HT1080 (cell line): ENCODE results near the gene GPR171. TPM values are rescaled to one million over a fixed set of nuclear protein-coding genes. Genes with fewer than 3 reads are reported as not detected.

ENCODE experiments used
- DNase-seq: peaks from one replicate; pipeline ENCODE4 v3.0.0-alpha.2; 2015; ENCODE audit warnings: low read depth
- total RNA-seq: library from RNA; depleted of rRNA; stranded (reverse); fragments of >200 nt; shearing (Covaris generic); gene quantifications from 2 replicates; pipeline ENCODE4 v1.2.3, GENCODE V29; 2014

Gene GPR171
- total RNA-seq, 1 experiment from 2014 or later = not detected

DNA sequence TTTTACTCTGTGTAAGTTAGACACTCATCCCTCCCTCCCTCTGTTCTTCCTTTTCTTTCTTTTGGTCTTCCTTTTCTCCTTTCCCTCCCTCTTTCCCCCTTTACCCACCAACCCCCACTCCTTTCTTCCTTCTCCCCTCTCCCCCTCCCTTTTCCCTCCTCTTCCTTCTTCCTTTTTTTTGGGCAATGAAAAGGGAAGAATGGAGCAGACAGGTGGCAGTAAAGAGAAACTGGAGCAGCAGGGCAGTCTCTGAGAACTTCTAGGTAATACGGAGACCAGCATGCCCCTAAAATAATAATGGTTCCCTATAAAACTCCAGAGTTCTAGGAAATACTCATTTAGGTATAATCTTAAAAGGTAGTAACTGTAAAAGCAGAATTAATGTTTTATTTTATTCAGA is 11.4 kb upstream of the GPR171 start:
- no peak for DNase-seq

DNA sequence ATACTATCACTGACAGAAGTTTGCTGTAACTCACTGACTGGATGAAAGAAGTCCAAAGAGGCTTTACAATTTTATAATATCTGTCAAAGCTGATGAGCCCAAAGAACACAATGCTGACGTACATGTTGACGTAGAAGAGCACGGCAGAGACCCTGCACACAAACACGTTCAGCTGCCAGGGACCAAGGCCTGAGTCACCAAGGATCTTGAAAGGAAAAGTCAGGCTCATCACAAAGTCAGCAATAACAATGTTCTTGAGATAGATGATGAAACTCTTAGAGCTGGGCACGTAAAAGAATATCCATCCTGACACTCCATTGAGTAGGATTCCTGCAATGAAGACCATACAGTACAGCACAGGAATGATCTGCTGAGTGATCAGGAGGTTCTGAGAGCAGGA is 10.9 kb upstream of the GPR171 start:
- DNase-seq = no peak

DNA sequence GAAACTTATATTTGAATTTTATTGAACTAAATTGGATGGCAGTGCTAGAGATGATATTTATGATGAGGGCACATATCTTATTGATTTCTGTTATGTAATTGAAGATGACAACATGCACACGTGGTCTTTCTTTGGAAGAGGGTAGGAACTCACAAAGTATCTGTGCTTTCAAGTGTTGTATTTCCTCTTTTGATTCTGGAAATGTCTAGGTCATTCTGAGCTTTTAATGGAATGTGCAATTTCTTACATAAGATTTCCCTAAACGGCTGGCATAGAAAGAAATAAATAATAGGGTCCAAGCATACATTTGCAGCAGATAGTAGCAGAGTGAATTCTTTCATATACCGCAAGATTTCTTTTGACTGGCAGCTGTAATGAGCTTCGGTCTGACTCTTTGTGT is 10.1 kb upstream of the GPR171 start:
- no peak for DNase-seq

DNA sequence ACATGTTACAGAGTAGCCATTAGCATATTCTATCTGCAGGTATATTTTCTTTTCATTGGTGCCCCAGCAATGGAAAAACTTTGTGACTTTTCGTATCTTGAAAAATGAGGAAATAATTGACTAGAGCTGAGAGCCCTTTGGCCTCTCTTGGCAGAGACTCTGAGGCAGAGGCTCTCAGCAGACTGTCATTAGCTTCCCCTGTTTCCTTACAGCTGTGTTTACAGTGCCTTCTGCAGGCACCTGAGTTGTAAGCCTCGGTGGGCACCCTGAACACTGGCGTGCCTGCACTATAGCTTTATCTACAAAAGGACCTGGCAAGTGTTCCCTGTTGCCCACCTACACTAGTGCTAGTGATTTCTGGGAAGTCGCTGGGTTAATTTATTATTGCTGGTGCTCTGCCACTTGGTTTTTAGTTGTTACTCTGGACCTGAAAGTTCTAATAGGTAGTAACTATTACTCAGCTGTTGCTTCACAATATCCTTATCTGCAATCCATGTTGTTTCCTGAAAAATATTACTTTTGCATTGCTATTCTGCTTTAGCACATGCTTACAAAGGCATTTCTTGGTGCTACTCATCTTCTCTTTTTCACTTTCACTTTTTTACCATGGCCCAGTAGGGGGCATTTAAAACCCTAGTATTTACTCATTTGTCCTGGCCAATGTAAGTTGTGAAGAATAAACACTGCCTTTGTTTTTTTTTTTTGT is 7.8 kb upstream of the GPR171 start:
- DNase-seq = no peak

DNA sequence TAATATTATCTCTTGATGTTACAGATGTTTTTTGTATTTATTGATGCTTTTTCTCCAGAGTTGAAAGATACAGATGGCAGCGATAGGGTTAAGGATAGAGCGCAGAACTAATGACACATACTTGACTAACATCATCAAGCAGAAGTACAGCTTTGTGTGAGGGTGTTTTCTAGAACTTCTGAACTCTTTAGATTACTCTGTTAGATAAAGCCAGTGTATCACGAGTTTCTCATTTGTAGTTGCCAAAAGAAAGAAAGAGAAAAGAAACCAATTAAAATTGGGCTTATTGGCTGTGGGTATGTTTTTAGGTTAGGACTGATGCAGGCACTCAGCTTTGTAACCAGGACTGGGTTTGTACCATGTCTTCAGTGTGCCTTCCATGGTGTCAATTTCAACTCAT is 6.6 kb upstream of the GPR171 start:
- DNase-seq = no peak

DNA sequence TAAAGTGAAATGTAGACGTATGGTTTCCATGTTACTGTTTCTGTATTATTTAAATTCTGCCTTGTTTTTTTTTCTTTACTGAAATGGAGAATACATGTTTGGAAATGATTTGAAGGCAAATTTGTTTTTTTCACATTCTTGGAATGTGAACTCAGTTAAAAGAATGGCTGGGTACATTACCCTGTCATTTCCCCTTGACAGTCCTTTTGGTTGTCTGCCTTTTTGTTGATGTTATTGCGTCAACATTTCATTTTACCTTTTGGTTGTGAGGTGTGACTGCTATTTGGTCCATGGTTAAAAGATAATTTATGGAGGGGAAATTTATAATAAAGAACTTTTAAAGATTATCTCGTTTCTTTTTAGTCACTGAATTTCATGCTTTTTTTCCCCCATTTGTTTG is 3.2 kb upstream of the GPR171 start:
- DNase-seq = no peak

DNA sequence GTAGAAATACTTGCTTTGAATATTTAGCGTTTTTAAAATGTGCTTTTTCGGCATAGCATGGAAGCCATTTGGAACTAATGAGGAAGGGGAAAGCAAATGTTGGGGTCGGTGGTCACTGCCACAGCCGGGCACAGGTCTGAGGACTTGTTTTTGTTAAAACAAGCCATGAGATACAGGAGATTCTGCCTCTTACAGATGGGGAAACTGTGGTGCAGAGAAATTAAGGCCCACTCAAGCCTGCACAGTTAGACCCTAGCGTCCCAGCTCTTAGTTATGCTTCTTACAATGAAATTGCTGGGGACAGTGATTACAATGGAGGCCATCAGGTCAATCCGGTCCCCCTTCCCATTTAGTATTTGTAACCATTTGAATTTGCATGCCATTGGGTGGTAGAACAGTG is 2.5 kb upstream of the GPR171 start:
- DNase-seq = no peak

DNA sequence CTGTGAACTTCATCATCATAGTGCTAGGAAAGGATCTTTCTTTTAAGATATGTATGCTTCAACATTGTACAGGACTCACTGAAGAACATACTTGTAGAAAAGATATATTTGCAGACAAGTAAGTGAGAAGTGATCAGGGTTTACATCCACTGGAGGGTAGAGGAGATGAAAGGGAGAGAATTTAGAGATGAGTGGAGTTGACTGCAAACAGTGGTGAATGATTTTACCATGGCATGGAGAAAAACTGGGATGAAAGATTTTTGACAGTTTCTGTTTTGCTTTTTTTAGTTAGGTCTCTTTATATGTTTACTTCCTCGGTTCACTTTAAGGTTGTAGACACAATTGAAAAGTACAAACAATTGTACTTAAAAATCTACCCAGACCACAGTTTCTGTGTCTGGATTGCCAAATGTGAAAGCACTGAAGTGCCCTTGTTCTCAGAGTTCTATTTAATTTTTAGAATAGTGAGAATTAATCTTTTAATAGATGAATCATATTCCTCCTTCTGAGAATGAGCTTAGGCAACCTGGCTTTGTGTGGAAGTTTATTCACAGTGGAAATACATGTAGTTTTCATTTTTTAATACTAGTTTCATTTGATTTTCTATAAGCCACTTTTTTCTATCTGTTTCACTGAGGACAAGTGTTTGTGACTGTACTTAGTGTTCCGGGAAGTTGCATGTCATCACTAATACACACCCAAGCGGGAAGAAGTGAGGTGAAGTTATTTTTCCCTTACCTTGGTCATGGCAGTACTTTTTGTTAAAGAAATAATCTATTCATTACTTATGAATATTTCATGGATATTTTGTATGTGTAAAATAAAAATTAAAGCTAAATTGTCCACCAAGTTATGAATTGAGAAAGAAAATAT is 1.8 kb upstream of the GPR171 start:
- DNase-seq = no peak

DNA sequence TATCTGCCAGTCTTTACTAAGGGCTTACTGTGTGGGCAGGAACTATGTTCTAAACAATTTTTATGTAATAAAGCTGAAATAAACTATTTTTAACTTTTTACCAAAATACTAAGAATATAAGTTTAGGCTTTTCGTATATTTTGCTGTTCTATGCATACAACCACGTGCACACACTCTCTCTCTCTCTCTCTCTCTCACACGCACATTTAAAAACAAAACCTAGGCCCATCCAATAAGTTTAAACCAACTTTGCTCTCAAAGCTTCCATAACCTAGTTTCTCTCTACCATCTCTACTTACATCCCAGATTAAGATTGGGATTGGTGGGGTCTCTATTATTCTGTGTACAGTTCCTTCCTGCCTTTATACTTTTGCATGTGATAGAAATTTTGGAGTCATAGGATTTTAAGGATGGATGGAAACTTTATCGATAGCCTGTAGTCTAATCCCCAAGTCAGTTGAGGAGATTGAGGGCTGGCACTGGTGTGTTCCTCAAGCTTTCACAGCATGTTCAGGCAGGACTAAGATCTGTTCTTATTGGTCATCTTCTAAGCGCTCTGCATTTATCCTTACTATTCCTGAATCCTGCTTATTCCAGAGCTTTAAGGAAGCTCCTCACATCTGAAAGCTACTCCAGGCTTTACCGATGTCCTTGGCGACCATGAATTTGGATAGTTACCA is 1.8 kb downstream of the GPR171 start:
- no peak for DNase-seq

DNA sequence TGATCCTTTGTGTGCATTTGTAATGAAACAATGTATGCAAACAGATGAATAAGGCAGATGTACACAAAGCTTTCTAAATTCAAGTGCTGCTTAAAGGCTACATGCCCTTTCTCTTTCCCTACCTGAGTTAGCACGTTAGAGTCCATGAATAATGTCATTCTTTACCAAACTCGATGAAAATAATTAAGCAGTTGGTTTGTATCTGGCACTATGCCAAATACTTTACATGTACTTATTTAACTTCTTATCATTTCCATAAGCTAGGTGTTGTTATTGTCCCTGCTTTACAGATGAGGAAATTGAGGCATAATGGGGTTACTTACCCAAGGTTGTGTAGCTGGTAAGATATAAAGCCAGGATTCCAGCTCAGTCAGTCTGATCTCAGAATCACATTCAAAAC is 2.4 kb downstream of the GPR171 start:
- DNase-seq = no peak

DNA sequence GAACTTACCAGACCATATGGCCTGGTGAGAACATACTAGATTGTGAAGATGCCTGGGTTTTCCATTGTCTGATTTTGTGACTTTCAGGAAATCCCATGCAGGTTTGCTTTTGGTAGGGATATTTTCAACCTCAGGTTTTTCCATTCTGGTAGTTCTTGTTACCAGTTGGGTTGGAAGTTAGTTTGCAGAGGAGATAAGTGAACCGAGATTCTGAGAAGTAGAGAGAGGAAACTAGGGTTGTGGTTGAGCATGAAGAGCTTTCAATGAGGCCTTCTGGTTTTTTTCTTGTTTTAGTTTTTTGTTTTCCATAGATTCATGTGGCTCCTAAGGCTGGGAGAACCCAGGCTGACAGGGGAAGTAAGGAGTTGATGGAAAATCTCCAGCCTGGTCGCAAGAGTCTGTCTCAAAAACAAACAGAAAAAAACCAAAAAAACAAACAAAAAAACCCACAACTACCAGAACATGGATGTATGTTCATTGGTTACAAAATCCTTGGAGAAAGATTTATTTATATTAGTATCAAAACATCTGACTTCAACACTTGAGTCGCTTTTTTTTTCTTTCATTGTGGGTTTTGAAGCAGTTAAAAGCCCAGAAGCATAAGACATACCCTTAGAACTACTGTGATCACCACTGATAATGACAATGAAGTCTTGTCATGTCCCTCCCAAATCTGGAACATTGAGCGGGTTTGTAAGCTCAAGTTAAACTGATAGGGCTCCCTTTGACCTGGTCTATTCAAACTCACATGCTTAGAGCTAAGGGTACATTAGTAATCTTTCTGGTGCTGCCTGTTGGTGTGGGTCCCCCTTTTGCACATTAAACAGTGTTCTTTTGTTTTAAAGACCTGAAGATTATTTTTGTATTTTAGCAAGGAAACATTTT is 3.2 kb downstream of the GPR171 start:
- no peak for DNase-seq

DNA sequence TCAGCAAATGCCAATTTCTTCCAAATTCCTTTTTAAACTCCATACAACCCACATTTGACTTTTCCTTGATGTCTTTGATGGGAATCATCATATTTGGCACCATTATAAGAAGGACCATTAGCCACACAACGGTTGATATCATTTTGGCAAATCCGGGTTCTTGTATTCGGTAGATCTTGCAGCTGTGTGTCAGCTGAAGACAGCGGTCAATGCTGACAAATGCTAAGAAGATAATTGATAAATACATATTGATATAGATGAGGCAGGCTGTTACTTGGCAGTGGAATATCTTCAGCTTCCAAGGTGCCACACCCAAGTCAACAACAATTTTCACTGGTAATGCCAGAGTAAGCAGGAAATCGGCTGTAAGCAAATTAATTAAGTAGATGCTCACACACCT is 4.2 kb downstream of the GPR171 start:
- DNase-seq = no peak

DNA sequence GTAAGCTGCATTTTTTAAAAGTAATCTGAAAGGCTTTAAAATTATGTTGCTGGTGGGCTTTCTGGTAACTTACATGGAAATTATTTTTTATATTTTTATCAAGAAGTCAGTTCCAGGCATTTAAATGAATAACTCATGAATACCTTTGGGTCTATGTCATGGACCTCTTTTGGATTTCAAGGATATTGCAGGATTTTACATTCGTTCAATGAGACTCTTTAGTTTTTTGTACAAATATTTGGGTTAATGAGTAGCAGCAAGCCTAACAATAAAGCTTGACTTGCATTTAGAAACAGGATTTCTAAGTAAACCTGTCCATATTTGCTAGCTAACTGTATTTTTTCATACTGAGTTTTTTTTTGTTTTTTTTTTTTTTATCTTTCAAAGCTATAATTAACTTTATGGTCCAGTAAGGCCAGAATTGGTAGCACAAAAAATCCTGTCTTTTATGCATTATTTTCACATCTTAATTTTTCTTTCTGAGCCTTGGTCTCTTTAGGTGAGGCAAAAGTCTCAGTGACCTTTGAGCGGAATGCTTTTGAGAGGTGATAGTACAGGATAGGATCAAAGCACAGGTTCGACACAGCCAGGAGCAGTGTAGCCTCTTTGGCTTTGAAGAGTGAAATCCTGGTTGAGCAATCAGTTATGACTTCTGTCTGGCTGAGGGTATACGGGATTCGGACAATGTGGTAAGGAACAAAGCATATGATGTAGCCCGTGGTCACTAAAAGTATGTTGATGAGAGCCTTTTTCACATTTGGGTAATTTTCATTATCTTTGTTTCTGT is 4.8 kb downstream of the GPR171 start:
- DNase-seq = no peak

DNA sequence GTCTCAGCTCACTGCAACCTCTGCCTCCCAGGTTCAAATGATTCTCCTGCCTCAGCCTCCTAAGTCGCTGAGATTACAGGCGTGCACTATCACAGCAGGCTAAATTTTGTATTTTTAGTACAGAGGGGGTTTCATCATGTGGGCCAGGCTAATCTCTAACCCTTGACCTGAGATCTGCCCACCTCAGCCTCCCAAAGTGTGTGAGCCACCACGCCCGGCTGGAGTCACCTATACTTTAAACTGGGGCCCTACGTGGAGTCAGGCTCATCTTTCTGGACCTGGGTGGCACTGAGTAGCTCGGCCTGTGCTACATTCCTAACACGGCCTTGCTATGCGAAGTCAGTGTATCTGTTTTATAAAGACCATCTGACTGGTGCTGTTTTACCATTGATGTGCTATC is 5.8 kb downstream of the GPR171 start:
- DNase-seq = no peak

DNA sequence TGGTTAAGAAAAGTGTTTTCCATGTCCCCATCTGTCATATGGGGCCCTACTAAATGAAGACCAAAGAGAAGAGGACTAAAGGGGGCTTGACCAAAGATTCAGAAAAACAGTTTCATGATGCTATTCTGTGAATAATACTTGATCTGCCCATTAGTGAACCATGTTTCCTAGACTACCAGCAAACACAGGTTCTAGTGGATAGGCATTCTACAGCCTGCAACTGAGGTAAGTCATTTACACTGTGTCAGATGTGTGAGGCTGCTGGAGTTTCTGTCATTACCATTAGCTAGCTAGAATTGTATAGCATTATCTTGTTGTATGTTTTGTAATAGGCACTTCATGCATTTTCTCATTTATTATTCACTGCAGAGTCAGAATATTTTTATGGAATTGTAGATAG is 6.6 kb downstream of the GPR171 start:
- DNase-seq = no peak

DNA sequence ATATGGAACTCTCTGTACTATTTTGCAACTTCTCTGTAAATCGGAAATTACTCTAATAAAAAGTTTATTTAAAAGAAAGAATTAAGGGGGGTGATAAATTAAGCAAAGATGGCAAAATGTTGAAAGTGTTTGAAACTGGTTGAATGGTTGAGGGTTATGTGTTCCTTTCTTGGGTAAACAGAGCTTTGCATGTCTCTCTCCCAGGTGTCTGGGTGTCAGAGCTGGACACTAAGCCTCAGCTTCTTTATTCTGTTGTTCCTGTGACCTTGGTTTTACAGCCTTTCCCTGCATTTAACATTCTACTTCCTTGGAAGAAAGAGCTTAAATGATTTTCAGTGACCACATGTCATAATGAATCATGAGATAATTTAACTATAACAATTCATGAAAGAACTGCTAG is 7.2 kb downstream of the GPR171 start:
- no peak for DNase-seq

DNA sequence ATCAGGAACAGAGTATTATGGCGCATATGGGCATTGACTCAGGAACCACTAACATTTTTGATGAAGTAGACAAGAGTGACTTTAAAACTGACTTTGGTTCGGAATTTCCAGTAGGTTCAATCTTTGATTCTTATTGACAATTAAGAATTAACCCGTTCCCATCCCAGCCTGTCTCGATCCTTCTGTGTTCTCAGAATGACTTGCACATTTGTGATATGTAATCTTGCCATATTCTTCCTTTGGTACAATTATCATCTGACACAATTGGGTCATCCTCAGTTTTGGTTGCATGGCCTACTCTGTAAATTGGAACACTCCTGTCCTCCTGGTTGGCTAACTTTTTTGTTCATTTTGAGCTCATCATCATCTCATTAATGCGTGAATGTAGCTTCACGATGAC is 10.5 kb downstream of the GPR171 start:
- no peak for DNase-seq

DNA sequence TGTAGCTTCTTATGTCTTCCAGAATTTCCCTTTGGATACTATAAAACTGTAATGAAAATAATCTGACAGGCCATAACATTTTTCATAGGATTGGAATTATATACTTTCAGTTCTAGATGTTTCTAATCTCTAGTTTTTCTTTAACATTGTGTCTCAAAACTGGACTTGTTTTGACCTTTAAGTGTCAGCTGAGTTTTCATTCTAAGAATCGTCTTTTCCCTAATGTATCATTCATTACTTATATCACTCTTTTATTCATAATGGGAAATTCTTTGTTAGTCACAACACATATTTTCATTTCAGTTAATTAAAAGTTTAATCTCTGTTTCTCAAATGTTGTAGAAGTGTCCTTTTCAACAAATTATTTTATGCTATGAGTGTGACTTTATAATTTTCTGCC is 11.9 kb downstream of the GPR171 start:
- no peak for DNase-seq

DNA sequence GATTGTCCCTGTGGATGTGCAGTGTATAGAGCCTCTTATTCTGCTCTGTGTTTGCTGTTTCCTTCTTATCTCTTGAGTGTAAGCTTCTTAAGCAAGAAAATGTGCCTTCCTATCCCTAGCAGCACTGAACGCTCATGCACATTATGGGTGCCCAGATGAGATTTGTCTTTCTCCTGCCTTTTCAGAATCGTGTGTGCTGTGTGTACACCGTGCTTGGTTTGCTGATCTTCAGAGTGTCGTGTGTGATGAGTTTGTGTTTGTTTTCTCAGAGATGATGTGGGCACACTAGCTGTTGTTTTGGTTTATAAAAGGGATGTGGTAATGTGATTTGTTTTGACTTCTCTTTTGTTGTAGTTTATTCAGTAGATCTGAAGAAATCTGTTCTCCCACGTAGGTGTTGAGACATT is 19.7 kb downstream of the GPR171 start:
- no peak for DNase-seq

DNA sequence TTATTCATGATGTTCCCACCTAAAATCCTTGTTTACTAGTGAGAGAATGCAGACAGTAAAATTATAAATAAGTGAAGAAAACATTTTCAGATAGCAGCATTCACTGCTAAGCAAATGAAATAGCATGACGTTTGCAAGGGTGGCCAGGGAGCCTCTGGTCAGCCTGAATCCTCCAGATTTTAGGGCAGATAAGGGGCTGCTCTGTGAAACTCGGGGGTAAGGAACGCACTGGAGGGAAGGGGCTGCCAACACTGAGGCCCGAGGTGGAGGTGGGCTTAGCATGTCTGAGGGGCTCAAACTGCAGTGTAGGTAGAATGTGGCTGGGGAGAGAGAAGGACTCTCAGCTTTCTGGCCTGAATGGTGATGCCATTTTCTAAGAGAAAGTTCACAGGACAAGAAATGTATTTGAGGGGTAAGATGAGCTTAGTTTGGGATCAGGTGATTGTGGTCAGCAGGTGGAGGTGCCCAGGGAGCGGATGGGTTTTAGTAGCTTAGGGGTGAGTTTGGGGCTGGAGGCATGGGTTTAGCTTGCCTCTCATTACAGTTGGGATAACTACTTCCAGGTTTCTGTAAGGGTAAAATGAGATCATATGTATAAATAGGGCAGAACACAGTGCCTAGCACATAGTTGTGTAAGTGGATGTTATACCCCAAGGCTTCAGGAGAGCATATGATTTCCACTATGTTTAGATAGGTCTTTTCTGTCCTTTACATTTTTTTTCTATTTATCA is 20.5 kb downstream of the GPR171 start:
- no peak for DNase-seq
